Limb (tissue), 2 donors: ENCODE measurements around the gene ABTB2.

Experiments
- DNase-seq, 2 donors: peaks; one replicate each; pipeline ENCODE4 v3.0.0-alpha.2; 2016; ENCODE audit errors: extremely low spot score in 2 of 2

The ABTB2 gene

DNA sequence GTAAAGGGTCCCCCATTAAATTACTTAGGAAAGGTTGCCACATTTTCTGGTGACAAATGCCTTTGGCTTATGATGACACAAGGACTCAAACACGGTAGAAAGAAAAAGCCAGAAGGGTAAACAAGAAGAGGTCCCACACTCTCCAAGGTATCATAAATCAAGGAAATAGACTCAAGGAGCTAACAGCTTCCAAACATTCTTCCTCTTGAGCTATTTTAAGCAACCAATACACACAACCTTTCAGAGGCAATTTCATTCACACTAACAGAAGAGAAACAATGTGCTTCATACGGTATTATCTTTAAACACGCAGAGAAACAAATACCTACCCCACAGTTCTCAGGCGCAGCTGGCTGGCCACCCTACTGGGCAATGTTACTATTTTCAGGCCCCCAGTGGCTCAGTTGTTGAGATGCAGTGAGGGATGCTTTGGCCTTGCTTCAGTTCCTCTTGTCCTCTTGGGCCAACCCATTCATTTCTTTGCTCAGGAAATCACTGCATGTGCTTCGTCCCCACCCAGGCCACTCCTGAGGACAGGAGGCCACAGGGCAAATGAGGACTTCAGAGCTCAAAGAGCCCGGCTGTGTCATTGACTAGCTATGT lies 15.8 kb downstream of the ABTB2 start:
- no peak for DNase-seq

DNA sequence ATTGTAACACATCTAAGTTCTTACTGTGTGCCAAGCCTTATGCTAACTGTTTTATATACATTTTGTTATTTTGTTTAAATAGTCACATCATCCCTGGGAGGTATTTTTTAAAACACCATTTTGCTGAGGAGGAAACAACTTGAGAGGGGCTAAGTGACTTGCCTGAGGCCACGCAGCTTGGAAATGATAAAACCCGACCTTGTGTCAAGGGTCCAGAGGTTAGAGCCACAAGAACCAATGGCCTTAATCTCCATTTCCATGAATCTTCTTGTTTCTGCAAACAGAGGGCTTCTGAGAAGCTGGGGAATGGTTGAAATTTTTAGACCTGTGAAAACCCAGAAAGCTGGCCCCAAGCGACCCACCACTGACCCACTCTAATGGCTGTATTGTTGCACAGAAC lies 16.7 kb downstream of the ABTB2 start:
- no peak for DNase-seq

DNA sequence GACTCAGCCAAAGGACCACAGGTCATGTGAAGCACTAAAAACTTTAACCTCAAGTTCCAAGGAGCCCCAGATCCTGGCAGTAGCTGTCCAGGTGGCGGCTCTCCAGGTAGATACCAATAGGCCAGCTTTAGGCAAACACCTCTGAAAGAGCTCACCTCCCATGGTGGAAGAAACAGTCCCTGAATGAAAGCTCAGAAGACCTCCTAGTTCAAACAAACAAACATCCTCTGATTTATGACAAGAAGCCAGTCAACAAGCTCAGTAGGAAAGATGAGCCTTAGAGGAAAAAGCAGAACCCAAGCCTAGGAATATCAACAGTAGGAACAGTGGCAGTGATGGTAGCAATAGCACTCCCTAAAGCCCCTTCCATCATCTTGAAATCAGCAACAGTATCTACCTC lies 17.2 kb downstream of the ABTB2 start:
- DNase-seq = no peak

DNA sequence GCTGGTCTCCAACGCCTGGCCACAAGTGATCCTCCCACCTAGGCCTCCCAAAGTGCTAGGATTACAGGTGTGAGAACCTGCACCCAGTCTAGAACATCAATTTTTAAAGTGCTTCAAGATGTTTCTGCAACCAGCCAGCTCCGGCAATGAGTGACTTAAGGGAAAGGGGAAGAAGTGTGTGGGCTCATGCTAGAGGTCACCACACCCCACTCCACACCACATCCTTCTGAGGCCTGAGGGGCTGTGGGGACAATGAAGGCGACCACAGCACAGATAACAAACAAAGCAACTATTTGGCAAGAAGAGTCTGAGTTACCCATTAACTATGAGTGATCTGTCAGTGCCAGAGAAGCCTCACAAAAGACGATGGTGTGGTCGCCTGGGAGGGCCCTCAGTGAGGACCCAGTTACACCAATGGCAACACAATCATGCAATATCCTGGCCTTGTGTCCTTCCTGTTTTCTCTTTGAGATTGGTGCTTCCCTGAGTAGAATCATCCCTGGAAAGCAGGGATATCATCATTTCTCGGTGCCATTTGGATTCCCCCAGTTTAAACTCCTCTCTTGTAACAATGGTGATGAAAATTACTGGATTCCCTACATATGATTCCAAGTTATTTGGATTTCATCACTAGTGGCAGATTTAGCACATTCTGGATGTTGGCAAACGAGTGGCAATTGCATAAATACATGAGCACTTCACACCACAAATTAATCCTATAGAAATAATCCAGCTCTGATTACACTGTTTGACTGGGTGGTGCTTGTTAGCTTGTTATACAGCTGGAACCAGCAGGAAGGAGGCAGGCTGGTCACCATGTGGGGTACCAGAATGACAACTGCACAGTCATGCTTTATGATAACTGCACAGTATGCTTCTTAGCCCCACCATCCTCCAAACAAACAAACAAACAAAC lies 18.4 kb downstream of the ABTB2 start:
- DNase-seq = no peak

DNA sequence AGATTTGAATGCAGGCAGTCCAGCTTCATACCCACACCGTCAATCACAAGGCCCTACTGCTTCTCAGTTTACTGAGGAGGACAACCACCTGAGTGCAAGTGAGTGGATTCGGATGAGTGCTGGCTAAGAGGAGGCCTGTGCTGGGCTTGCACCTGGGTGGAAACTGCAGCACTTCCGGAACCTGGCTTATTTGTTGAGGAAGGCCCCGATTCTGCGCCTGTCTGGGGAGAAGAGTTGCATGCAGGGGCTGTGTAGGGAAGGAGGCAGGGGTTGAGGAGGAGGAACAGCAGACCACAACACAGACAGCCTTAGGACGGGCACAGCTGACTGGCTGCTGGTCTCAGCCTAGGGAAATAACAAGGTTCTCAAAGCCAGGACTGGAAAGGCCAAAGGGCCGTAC lies 20.8 kb downstream of the ABTB2 start:
- DNase-seq = no peak

DNA sequence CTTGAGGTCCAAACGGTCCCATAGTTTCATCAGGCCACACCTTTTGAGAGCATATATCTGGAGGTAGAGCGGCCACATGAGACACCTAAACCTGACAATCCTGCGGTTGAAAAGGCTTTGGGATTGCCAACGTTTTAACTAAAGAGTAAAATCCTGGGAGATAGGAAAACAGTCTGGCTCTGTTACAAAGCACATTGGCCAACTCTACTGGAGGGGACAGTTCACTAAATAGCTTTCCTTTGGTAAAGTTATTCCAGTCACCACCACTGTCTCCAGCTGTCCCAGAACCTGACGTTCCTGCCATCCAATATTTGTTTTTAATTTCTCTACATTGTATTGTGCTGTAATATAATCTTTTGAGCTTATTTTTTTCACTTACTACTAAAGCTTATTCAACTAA lies 22.0 kb downstream of the ABTB2 start:
- no peak for DNase-seq

DNA sequence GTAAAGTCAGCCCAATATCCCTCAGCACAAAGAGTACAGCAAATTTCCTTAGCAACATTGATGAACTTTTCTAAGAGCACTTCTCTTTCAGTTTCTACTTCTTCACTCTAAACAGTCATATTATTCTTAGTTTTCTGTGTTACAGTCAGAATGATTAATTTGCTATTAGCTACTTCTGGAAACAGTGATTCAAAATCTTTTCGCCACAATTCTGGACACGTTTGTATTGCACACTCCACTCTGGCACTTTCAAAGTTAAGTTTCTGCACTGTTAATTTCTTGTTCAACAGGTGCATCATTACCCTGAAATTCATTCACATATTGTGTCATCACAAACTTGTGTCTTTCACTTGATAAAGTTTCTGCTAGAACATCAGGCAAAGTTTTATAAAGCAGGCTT lies 22.5 kb downstream of the ABTB2 start:
- DNase-seq = no peak

DNA sequence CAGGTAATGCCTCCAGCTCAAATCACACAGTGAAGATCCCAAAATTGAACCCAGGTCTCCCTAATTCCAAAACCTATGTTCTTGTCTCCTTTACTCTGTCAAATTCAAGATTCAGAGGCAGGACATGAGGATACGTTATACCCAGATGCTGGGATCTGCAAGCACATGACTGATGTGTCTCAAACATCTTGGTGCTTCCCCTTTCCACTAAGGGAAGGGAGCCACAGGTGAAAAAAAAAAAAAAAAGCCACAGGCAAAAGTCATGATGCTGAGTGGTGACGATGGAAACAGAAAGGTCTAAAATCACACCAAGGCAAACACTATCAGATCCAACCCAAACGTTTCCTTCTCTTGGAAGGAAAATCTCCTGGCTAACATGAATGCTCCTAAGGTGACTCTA lies 24.0 kb downstream of the ABTB2 start:
- DNase-seq = no peak

DNA sequence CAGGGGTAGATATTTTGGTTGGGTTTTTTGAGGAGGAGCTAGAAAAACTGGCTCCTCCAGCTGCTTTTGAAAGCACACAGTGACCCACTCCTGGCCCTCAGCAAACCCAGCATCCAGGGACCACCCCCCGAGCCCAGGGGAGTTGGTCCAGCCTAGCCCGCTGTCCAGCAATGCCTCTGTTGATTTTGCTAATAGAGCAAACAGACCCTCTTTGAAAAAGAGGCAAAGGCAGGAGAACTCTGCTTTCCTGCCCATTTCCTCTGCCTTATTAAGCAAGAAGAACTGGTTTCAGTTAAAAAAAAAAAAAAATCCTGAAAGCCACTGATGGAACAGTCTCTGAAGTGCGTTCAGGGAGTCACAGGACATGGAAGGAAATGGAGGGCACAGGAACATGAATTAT lies 25.3 kb downstream of the ABTB2 start:
- DNase-seq = no peak

DNA sequence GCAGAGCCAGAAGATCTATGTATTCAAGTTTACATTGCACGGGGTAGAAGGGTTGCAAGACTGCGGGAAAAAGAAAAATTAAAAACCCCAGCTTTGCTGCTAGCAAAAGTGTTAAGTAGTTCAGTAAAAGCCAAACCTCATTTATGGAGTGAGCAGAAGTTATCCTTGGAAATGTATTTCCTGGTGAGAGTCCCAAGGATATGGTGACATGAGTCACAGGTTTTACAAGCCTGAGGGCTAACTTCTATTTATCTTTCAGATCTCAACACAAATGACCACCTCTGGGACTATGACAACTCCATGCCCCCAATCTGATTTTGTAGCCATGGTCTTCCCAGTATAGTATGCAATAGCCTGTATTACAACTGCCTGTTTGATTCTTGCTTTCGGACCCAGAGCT lies 26.1 kb downstream of the ABTB2 start:
- no peak for DNase-seq

DNA sequence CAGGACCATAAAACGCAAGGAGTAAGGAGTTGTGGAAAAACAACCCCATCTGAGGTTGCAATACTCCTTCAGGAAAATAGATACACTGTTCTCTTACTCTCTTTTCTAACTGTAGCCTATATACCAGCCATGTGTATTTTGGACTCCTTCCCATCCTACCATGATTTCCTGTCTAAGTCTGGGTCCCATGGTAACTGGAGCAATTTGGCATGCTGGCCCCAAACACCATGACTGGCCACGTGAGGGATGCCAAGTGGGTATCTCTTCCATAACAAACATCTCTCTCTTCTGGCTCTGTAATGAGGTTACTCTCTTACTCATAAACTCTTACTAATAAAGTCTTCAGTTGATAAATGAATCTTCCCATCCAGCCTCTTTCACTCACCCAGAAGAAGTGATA lies 26.5 kb downstream of the ABTB2 start:
- peak in 1 of 2 donors; percentile 61 for DNase-seq

DNA sequence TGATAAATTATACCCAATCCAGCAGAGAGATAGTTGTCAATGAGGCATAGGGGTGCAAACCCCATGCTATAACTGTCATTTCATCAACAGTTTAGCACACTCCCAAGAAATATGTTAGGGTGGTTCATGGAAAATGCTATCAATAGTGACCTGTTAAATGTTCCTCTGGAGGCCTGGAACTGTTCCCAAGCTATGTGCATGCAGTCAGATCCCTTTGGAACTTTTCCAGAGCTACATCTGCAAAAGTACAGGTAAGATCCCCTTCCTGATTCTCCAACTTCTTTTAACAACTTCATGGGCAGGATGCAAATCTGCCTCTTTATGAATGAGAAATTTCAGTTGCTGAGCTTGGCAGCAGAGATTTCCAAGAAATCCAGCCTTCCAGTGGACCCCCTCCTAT lies 27.2 kb downstream of the ABTB2 start:
- DNase-seq = no peak

DNA sequence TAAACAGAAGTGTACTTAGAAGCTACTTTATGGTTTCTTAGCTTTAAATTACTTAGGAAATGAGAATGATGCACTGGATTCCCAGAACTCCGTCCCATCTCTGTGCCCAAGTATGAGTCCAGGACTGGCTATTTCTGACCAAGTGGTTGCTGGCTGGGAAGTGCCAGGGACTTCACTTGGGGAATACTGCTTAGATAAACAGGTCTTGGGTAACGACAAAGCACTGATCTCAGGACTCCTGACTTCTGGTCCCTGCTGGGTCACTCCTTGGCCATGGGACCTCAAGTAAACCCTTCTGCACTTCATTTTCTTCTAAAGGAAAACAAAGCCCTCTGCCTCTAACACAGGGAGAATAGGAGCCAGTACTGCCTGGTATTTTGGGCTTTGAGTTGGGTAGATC lies 27.9 kb downstream of the ABTB2 start:
- no peak for DNase-seq

DNA sequence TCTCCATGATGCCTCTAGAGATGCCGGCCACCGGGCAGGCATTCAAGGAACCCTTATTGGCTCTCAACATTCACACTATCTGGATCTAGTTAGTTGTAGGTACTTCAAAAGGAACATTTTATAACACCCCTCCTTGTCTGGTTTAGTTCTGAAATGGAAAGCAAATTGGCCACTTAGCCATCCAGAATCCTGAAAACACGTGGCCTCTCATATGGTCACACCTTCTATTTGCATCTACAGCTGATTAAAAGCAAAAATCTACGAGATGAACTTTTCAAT lies 29.2 kb downstream of the ABTB2 start:
- DNase-seq = no peak

DNA sequence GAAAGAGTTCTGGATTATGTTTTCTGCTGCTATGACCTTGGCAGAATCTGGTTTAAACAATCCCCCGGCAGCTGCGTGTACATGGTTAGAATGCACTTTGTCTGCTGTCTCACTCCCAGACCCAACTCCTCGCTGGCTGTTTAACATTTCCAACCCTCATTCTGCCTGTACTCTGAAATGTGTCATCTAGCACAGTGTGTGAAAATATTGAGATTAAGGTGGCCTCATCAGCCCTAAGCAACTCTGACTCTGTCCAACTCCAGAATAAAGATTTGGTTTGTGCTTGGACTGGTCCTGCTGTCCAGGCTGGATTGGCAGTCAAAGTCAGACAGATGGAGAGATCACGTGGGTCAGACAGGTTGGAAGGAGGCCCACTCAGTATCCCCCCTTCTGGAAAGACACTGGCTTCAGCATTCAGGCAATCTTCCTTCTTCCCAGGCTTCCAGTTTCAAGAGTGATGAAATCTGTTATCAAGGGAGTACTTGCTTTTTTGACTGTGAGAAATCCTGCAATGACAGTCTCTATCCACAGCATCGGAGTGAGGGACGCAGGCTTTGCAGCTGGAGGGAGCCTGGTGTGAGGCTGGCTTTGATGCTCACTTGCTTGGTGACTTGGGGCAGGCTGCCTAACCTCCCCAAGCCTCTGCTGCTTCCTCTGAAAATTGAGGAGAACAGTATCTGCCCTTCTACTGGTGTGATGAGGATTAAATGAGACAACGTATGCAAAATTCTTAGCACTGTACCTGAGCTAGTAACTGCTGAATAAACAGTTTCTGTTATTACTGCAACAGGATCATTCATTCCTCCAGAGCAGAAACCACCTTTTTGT lies 29.8 kb downstream of the ABTB2 start:
- DNase-seq = peak in 1 of 2 donors; percentile 55

DNA sequence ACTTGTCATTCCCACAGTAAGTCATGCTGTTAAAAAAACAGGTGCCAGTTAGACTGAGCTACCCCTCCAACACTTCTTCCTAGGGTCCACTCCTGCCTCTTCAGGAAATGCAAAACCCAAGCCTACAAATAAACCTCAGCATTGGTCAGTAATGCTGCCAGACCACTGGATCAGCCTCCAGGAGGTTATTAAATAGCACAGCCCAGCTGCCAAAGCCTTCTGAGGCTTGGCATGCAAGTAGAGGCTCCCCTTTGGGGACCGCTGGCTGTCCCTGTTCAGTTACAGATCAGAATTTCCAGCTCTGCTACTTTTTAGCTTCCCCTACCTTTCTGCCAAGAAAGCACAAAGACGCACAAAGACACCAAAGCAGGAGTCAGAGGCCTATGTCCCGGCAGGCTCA lies 33.3 kb downstream of the ABTB2 start:
- no peak for DNase-seq

DNA sequence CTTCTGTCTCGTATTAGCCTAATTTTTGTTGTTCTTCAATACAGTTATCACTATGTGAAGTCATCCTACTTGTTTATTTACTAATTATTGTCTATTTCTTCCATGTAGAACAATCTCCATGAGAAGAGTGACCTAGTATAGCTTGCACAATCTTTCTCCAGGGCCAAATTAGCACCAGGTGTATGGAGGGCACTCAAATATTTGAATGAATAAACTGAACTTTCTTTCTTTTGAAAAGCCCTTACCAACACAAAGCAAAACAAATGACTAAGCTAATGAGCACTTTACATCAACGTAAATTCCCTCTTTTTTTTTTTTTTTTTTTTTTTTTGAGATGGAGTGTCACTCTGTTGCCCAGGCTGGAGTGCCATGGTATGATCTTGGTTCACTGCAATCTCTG lies 34.2 kb downstream of the ABTB2 start:
- DNase-seq = no peak

DNA sequence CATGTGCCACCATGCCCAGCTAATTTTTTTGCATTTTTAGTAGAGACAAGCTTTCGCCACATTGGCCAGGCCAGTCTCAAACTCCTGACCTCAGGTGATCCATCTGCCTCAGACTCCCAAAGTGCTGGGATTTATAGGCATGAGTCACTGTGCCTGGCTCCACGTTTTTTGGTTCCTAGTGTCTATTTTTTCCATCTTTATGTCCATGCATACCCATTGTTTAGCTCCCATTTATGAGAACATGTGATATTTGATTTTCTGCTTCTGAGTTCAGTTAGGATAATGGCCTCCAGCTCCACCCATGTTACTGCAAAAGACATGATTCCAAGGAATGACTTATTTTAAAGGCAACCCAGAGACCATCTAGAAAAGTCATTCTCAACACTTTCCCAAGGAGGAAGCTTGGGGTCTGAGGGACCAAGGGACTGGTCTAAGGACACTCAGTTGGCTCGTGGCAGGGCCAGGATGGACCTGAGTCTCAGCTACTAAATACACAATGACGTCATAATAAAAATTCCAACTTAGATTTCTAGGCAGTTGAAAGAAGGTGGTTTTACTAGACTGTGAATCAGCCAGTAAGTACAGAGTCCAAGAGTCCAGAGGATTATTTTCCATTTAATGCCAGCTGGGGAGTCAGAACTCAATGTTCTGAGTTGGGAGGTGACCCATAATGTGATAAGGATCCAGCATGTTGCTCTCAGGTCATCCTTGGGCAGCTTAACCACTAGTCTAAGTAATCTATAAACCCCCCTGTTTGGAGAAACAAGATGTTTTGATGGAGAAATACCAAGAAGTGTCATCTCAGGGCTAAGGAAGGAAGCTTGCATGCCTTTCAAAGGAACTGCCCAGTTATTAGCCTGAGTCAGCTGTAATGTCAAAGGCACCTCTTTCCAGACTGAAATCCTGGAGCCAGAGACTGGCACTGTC lies 39.4 kb downstream of the ABTB2 start:
- no peak for DNase-seq

DNA sequence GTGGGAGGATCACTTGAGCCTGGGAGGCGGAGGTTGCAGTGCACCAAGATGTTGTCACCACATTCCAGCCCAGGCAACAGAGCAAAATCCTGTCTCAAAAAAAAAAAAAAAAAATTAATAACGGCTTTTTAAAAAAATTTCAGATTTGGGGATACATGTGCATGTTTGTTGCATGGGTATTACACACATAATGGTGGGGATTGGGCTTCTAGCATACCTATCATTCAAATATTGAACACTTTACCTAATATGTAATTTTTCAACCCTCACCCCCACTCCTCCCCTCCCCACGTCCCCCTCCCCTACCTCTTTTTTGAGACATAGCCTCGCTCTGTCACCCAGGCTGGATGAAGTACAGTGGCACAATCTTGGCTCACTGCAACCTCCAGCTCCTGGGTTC lies 40.1 kb downstream of the ABTB2 start:
- DNase-seq = no peak

DNA sequence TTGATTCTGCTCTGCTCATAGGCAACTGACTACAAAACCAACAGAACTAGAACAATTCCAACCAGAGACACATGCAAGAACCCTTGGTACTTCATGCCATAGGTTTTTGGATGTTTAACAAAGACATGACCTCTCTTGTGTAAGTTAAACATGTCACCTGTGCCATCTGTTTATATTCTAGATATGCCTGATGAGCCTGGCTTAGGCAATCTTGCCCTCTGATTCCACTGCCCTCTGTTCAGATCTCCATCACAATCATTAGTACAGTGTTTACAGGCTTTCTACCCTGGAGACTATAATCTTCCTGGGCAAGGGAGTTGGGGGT lies 40.8 kb downstream of the ABTB2 start:
- DNase-seq = no peak

DNA sequence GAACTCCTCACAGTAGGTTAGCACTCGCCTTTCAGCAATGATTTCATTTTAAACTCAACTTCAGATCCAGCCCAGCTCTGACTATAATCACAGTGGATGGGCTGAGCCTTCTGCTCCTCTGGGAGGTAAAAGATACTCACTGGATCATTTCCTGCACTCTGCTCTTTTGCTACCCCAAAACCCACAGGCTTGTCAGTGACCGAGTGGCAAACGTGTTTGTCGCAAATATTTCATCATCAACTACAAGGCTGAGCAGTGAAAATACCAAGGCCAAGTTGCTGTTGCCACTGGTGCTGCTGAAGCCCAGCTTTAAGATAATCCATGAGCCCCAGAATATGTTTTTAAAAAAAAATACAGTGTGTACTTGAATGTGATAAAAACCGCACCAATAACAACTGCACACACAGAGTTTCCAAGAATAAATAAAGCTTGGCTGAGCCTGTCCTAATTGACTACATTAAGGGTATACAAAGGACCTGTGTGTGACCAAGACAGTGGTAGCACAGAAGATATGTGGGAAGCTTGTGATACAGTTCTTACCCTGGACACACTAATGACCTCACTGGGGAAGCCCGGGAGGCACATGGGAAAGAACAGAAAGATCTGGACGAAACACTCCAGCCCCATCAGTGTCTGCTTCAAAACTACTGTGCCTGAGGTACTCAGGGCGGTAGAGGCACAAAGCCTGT lies 41.3 kb downstream of the ABTB2 start:
- DNase-seq = no peak
